GM18907 (cell line): Measurements from ENCODE around the gene LRRC63.
A peak's percentile ranks its signal among the peaks of the same experiment; 100 is the strongest.
"Not testable (repeated sequence)": the region's sequence is repeated elsewhere in the genome, so short reads cannot be mapped to it uniquely, and the experiment has no call there.

Experiments used
- ATAC-seq: cut with Tn5 transposase; IDR thresholded peaks from one replicate; pipeline ENCODE4 v1.9.1; 2021; ENCODE audit warnings: mild to moderate bottlenecking, moderate library complexity; ENCODE audit not compliant: unreplicated experiment

LRRC63 gene

DNA sequence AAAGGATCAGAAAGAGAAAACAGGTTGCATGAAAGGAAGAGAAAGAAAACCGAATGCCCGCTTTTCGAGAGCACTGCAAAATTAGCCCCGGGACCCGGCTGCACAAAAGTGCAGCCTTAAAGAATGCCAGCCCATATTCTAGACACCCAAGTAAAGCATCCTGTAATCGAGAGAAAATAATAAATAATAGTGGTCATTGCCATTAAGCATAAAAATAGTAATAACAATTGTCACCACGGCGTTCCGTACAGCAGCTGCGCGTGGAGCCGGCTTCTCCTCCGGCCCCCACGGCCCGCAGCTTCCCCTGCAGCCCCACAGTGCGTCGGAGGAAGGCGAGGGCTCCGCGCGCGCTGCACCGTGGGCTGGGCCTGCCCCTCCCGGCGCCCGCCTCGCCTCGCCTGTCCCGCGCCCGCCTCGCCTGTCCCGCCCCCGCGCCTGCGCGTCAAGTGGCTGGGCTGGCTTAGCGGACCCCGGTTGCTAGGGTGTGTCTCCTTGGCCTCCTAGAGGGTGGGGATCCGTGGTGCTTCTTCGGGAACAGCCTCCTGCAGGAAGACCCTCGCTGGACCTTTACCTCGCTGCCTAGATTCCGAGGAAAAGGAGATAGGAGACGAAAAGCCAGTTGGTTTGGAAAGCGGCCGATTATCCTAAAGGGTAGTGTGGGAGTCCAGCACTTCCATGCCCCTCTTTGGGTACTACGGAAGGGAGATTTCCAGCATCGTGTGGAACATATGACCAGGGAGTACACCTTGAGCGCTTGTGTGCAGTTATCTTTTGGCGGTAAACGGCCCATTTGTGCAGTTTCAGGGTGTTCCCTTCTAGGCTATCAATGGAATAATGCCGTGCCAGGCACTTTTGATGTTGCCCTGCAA is at the start of gene LRRC63:
LRRC63 (plus strand) TSS at position 446 of the 869 bp plus-strand sequence. CDS start 1,107 bp downstream, outside the sequence.
- ATAC-seq = peak; percentile 96

- ATAC-seq = not testable (repeated sequence)
Measured at GRCh38 chr13:46162741-46163140, 49.0 kb upstream of the LRRC63 start.

DNA sequence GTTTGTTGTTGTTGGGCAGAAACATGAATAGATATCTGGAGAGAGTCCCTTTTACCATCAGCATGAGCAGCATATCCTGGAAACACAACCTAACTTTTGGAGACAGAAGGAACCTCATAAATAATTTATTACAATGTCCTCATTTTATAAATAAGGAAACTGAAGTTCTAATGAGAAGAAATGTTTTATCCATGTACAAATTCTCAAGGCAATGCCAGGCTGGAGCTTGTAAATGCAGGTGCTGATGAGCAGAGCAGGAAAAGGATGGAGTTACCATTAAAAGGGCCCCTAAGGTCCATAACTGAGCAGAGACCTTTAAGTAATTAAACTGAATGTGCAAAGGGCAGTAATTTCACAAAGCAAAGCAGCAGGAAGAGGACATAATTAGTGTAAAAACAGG is 47.1 kb upstream of the LRRC63 start:
- no peak for ATAC-seq

DNA sequence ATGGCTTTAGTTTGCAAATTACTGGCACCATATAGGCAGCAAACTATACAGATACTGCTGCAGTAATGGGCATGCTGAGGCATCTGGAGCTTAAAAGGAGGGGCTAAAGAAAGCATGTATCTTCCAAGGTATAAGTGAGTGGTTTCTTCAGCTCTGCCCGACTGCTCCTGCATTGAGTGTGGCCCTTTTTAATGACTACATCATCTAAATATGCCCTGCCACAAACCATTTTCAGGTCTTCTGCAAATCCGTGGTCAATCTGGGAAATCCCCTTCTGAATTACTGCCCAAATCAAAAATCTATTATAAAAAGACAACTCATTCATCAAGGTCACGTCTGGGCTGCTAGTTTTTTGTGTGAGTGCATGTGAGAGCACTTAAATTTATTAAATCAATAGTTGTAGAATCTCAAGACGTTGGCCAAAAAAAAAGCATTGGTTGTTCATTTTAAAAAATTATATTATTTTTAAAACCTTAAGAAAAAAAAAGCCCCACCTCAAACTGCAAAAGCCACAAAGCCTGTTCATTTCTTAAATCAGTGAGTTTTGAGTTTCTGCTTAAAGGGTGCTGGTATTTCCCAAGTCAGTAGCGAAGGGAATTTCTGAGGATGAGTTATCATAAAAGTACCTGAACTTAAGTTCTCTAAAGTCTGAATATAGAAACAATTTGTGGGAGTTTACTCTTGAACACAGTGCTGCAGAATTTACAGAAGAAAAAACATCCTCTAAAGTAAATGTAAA is 46.1 kb upstream of the LRRC63 start:
- ATAC-seq = peak; percentile 74

DNA sequence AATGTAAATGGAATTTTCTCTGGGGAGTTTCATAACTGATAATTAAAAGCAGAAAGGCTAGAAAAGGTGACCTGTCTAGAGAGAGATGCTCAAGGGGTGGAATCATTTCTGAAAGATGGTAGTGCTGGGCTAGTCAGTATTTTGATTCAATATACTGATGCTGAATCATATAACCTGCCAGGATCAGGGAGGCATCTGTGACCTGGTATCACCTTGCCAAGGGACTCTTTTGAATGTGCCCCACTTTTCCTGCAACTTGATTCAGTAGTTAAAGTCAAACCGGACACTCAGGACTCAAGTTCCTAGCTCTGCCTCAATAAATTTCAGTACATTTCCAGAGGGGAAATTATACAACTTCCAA is 45.5 kb upstream of the LRRC63 start:
- ATAC-seq = peak; percentile 6

DNA sequence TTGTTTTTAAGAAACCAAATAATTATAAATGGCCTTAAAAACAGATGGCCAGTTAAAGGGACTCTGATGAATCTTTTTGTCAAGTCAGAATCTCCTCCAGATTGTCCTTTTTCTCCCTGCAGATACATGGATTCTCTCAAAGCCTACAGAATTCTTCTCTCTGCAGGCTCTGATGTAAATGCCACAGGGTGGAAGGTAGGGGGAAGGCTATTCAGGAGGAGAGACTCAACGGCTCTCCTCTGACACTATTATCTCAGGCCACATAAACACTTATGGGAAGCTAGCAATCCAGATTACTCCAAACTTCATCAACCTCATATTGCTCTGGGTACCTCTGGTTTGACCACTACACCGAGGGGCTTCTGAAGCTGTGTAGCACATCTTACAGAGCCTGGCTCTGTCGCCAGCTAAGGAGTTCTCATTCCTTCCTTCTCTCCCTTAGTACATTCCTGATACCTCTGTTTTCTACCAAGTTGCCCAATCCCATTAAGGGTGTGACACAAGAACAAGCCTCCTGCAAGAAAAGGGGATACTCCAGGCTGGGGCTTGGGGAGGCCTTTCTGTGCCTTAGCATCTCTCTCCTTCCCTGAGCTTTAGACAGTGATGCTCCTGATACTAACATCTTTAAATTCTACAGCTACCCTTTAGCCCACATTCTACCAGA is 44.6 kb upstream of the LRRC63 start:
- ATAC-seq = no peak

DNA sequence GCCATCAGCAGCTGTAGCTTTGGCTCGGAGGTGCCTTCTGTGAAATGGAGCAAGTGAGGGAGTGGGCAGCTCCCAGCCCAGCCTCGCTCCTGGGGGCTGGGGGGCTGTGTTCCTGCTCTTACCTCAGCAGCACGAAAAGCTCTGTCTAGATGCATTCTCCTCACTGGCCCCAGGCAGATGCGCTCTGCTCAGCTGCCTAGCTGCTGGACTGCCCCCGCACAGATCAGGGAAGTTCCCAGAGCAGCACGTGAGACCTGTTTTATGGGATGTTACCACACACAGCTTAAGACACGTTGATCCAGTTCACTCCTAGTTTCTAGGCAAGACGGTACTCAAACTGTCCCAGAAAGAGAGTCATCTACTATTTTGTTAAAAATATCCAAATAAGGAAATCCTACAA is 43.4 kb upstream of the LRRC63 start:
- peak; percentile 40 for ATAC-seq

- ATAC-seq = no peak
Measured at GRCh38 chr13:46168783-46169182, 42.9 kb upstream of the LRRC63 start.

- ATAC-seq = no peak
Measured at GRCh38 chr13:46169758-46170157, 42.0 kb upstream of the LRRC63 start.

- no peak for ATAC-seq
Measured at GRCh38 chr13:46170268-46170667, 41.5 kb upstream of the LRRC63 start.

GRCh38 chr13:46170687-46171086 is 41.0 kb upstream of the LRRC63 start:
- no peak for ATAC-seq

- ATAC-seq = no peak
Measured at GRCh38 chr13:46171217-46171616, 40.5 kb upstream of the LRRC63 start.

DNA sequence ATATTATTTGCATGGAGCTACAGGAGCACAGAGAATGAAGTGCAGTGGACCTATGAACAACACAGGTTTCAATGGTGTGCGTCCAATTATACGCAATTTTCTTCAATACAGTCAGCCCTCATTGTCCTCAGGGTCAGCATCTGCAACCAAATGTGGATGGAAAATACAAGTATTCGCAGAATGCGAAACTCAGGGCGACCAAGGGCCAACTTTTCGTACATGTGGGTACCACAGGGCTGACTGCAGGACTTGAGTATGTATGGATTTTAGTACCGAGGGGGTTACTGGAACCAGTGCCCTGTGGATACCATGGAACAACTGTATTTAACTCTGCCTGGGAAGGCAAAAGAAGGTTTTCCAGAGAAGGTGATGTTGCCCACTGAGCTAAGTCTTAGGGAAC is 40.0 kb upstream of the LRRC63 start:
- ATAC-seq = no peak

- peak; percentile 26 for ATAC-seq
Measured at GRCh38 chr13:46172531-46172991, 39.2 kb upstream of the LRRC63 start.

- peak; percentile 41 for ATAC-seq
Measured at GRCh38 chr13:46173656-46174055, 38.1 kb upstream of the LRRC63 start.

GRCh38 chr13:46176756-46177155 is 35.0 kb upstream of the LRRC63 start:
- peak; percentile 41 for ATAC-seq

GRCh38 chr13:46178143-46178542 is 33.6 kb upstream of the LRRC63 start:
- ATAC-seq = no peak

GRCh38 chr13:46178821-46179220 is 32.9 kb upstream of the LRRC63 start:
- no peak for ATAC-seq

DNA sequence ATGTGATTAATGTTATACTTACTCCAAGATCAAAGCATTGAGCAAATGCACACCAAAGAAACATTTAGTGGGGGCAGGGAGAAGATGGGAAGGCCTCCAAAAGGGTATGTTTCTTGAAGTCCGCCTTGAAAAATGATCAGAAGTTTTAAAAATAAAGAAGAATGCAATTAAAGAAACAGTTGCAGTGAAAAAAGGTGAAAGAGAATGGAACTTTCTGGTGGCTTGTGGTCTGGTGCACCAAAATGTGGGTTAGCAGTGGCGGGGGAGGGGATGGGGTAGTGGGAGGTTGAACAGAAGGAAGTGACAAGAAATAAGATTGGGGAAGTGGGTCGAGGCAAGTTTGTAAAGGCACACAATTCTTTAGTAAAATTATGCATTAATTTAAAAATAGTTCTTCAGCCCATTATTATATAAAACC is 32.2 kb upstream of the LRRC63 start:
- no peak for ATAC-seq

GRCh38 chr13:46179969-46180763 is 31.6 kb upstream of the LRRC63 start:
- no peak for ATAC-seq
